Hematopoietic multipotent progenitor cell (in vitro differentiated cells): ENCODE data around the gene HOXB6. TPM values are rescaled to one million over a fixed set of nuclear protein-coding genes. Genes with fewer than 3 reads are reported as not detected.
A peak's percentile ranks its signal among the peaks of the same experiment; 100 is the strongest.

Experiments used
- DNase-seq, 3 donors: peaks; one replicate each; pipeline ENCODE4 v3.0.0-alpha.2; 2011 to 2015; ENCODE audit warnings: low read depth in 2 of 3, low spot score in 2 of 3
- total RNA-seq: library from RNA; depleted of rRNA; stranded (reverse); fragments of >200 nt; gene quantifications from one replicate; pipeline ENCODE4 v1.2.3, GENCODE V29; 2012

The HOXB6 gene
- total RNA-seq, 1 donor: 7.3 TPM

DNA sequence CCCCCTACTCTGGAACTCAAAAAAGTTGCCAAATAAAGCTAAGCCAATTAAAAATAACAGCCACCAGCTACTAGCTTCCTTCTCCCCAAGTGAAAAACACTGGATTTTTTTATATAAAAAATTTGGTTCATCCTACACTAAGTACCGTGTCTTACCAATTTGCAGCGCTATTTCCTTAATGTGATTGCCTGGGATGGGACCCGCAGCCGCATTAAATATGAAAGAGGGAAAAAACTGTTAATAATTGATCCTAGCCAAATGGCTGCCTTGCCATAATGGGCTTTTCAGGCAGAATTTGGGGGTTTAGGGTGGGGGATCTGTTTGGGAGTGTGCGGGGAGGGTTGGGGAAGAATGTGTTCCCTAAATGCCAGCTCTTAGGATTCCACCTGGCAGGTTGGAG lies 19.3 kb upstream of the HOXB6 start:
- DNase-seq: no peak

DNA sequence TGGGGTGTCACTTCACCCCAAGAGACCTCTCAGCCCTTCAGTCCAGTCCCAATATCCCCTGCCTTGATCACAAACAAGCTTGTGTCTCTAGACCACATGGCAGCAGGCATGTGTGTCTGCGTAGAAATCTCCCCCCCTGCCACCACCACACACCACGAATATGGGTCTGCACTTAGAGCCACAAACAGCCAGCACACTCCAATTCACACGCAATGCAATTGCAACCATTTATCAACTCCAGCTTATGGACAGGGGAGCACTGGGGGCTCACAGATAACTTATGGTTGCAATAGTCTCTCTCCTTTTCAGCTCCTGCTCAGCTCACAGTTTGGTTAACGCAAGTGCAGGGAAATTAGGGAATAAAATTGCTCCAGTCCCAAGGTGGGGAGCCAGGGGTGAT lies 18.8 kb upstream of the HOXB6 start:
- no peak for DNase-seq

DNA sequence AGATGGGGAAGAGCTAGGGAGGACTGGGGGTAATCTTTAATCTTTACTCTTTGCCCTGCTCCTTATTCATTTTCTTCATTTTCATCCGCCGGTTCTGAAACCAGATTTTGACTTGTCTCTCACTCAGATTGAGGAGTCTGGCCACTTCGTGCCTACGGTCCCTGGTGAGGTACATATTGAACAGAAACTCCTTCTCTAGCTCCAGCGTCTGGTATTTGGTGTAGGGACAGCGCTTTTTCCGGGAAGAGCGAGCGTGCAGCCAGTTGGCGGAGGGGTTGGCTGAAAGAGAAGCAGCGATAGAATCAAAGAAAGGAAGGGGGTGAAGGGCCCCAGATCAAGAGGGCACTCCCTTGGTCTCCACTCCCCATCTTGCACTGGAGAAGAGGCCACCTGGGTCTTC lies 18.1 kb upstream of the HOXB6 start:
- DNase-seq: no peak

DNA sequence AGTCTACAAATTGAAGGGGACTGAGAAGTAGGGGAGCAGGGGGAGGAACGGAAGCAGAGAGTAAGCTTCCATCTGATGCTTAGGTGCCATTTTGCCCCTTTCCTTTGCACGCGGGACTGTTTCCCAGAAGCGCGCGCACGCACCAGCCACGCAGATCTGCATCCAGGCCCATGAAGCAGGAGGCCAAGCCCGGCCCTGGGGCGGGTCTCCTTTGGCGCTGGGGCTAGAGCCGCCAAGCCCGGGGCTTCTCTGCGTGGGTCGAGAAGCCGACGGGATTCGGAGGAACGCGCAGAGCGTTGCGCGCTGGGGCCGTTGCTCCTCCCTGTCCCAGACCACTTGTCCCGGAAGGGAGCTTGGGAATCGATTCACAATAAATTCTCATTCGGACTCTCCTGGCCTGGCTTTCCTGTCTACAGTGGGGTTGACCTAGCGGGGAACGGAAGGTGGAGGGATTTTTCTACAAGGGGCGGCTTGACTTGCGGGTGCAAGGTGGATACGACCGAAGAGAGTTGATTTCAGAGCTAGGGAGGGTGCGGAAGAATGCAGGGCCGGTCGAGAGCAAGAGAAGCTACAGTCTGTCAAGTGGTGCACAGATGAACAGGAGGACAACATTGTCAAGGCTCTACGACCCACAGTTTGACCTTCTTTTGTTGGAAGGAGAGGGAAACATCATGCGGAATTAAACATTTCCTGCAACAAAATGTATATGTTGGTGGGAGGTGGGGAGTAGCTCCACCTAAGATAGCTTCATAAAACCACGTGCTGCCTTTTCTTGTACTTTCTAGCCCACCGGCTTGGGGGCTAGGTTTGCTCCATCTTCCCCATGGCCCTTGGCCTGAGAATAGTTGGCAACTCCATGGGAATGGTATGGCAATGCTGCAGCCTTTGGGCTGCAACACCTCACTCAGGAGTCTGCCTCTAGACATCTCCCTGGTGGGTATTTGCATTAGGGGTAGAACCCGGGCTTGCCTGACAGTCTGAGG lies 16.9 kb upstream of the HOXB6 start:
- no peak for DNase-seq

DNA sequence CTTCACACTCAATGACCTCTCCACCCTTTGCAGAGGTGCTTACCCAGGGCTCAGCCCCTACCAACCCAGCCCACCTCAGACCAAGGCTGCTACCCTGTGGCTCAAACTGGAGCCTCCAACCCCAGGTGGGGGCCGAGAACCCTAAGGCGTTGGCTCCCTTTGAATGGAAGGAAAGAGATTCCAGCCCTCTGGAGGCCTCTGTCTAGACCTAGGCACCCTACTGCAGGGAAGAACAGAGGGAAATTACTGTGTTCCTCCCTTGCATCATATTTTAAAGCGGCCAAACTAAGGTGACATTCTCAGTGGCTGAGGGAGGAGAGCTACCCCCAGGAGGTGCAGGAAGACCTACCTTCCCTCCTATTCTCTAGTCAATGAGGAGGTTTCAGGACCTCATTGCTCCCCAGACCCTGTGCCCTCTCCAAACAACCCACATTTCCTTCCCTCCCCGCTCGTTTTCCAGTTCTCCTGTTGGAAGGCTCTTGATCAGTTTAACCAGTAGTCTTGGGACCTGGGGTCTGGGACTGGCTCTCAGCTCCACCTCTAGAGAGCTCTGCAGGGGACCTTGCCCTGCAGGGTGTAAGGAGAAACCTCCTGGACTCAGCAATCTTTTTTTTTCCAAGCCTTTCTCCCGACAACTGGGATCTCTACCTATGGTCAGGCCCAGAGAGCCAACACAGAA lies 15.8 kb upstream of the HOXB6 start:
- no peak for DNase-seq

DNA sequence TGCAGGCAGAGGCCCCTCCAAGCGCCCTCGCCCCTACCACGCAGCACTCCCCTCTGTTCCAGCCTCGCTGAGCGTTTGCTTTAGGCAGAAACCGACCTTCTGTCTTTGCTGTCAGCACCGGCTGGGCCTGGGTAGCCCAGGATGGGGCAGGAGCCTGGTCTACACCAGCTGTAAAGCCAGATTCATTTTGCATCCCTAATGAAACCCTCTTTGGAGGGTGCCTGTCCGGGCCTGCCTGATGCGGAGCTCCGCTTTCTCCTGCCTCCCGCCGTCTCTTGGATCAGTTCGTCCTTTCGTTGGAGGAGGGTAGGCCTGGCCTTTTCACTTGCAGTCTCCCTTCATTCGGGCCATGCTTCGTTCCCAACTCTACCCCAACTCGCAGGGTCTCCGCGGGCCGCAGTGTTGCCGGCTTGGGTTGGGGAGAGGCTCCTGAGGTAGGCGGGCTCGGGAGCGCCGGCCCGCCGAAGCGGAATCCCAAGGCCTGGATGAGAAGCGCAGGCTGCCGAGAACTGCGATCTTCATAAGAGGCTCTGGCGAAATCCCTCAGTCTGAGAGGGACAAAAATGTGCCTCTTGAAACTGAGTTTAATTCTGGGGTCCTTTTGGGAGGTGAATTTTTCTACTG lies 15.2 kb upstream of the HOXB6 start:
- DNase-seq: no peak

DNA sequence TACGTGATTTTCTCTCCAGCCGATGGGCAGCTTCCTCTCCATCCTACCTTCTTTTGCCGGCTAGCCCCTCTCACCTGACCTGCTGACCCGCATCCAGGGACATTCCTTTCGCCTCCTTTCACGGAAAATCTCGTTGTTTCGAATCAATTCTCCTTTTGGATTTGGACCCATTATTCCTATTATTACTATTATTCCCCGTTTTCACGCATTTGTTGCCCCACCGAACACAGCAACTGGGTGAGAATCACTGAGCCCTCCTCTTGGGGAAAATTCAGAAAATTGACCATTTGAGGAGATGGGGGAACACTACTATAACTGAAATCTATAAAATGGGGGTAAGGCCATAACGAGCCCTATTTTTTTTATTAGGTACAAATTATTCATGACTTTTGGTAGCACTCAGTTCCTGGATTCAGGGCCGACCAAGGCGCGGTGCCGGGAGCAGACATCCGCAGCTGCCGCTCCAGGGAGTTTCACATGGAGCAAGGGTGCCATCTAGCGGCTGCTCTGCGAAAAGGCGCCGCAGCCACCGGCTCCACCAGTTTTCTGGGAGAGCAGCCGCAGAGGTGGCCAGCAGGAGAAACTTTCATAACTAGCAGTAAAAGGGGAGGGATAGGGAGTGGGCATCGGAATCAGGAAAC lies 13.6 kb upstream of the HOXB6 start:
- peak; percentile 75 to 80 (median 80) for DNase-seq

DNA sequence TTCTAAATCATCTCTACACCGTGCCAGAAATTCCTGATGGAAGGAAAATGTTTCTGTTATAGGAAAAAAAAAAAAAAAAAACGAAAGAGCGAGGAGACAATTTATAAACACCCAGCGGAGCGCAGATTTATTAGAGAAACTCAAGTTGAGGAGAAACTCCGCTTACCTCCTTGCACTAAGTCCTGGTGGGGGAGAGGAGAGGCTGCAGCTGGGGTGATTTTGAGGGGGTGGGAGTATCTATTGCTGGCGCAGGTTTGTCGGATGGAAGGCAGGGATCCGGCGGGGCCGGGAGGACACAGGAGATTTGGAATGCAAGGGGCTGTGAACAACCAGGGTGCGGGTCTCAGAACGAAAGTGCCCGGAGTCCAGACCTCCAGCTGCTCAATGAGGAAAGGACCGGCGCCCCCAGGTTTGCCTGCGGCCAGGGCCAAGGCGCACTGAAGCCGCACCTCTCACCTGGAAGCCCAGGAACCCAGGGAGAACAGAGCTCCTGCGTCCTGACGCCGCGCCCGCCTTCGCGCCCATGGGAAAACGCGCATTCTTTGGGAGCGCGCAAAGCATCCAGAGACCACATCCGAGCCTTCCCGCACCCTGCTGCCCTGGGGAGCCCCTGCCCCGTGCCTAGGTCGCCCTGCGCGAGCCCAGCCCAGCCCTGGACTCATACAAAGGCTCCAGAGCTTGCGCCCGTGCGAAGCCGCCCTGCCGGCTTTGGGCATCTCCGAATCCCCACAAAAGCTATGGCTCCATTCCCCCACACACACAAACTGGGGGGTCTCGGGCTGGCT lies 12.9 kb upstream of the HOXB6 start:
- peak in 1 of 3 donors; percentile 27 for DNase-seq

DNA sequence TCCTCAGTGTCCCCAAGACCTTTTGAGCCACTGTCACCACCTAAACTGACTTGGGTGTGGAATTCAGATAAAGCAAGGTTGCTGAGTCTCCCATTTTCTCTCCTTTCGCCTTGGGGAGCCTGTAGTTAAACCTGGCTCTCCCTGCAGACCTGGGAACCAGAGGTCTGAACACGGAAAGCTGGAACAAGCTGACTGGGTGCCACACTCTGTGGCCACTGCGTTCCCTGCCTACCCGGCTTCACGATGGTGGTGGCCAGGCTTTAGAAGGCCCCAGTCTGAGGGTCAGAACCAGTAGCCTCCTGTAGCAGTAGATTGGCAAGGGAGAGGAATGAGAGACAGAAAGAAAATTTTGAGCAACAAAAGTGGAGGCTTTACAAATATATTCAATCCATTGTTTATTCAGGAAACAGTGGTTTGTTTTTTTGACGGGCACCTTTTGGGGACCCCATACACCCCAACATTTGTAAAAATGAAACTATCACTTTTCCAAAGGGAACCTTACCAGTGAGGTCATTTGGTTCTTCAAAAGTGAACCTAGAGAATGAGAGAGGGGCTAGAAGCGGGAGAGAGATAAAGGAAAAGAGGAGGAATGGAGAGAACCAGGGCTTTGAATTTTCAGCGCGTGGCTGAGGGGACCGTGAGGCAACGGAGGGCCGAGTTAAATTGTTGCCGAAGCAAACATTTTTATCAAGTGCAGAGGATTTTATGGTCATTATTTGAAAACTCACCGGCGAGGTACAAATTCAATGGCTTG lies 12.1 kb upstream of the HOXB6 start:
- no peak for DNase-seq

DNA sequence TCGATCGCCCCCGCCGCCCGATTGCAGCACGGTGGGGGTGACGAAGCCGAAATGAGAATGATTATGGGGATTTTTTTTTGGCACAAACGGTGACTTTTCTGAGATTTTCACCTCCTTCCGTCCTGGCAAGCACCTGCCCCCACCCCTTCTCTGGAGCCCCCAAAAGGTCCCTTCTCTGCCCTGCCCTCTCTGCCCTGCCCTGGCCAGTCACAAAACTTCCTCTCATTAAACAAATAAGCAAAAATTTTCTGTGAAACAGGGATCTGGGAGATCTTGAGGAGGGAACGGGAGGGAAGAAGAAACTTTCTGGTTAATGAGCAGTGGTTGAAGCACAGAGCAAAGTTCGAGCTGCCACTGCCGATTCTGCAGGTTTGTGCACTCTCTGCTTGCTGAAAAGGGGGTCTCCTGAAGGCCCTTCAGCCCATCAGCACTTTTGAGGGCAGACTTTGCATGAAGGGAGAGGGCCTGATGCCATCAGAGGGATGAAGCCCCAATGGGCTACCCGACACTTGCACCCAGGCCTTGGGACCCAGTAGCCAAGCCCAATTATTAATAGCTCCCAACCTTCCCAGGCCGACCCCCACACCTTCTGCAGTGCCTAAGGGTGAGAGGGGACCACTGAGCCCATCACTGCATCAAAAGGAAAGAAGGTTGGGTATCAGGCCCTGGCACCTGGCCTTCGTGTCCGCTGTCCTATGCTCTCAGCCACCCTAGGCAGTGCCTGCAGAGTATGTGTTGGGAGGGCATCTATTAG lies 11.4 kb upstream of the HOXB6 start:
- no peak for DNase-seq

DNA sequence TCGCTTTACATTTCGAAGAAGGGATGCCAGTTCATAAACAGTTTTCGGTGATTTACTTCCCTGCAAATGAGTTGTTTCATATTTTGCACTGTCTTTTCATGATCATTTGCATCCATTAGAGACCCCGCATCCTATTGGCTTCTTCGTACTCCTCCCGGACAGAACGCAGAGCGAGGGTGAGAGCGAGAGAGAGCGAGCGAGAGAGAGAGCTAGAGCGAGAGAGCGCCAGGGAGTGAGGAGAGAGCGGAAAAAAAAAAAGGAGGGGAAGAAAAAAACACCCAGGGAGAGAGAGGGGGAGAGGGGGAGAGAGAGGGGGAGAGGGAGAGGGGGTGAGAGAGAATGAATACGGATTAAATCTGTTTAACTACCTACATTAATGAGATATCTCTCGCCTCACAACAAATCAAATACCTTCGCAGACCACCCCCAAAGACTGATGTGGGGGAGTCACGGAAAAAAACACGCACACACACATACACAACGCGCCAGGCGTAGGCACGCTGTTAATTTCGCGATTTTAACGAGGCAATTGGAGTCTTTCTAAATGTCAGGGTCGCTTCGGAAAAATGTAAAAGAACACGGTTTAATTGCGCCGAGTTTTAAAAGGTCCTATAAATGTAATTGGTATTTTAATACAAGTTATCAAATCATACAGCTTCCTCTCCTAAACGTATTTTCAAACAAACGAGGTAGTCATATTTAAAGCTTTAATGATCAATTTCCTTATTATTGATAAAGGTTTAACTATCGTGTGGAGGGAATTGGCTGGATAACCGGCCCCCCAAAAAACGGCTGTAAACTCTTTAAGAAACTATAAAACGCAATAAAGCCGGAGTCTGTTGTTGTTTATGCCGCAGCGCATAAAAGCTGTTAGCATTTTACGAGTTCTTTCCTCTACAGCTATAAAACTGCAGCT lies 10.5 kb upstream of the HOXB6 start, which contains the start of gene HOXB8:
HOXB8 (minus strand) TSS at position 246 of the 916 bp plus-strand sequence. CDS start 588 bp downstream, outside the sequence.
- DNase-seq: no peak

DNA sequence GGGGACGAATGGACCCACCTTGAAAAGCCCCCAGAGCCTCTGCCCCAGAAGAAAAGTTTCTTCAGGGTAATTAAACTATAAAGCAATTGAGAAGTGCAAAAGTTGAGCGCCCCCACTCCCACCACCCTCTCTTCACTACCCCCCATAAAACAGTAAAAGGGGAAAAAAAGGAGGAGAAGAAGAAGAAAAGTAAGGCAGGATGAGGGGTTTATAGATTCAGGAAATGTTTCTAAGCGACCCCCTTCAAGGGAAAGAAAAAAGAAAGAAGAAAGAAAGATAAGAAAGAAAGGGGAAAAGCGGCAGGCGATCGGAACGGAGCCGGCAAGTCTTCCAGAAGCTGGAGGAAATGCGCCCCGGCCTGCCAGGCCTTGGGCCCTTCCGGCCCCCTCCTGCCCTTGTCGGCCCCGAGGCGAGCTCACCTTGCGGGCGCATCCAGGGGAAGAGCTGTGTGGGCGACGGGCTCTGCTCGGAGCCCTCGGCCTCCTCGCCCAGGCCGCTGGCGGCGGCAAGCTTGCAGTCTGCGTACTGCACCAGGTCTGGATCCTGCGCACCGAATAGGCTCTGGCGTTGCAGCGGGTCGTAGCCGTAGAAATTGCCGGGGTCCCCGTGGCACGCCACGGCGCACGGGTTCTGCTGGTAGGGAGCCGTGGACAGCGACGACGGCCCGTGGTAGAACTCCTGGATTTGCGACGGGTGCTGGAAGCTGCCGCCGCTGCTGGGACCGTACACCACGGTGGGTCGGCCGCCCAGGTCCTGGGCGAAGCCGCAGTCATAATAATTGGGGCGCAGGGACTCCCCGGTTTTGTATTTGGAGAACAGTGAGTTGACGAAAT lies 9.3 kb upstream of the HOXB6 start:
- no peak for DNase-seq

DNA sequence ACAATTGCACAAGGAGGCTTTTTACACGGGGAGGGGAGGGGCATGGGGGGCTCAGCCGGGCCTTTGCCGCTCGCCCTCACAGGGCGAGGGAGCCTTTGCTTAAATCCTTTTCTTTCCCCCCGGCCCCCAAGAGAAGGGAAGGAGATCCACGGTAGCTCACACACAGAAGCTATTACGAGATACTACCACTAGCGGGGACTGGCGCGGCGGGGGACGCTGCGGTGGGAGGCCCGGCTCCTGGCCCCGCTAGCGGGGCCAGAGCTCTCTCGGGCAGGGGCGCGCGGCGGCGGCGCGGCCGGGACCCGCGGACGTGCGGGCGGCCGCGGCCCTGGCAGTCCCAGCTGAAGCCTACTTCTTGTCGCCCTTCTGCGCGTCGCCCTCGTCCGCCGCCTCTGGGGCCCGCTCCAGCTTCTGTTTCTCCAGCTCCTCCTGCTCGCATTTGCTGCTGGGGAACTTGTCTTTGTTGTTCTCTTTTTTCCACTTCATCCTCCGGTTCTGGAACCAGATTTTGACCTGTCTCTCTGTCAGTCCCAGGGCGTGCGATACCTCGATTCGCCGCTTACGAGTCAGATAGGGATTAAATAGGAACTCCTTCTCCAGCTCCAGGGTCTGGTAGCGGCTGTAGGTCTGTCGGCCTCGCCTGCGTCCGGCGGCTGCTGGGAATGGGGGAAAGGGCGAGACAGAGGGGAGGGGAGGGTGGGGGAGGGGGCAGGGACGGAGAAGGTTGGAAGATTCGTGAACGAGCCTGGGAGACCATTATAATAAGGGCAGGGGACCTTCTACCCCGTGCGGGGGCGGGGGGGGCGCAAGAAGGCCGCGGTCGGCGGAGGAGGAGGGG lies 8.3 kb upstream of the HOXB6 start:
- DNase-seq: peak in 2 of 3 donors; percentile 67 to 68

DNA sequence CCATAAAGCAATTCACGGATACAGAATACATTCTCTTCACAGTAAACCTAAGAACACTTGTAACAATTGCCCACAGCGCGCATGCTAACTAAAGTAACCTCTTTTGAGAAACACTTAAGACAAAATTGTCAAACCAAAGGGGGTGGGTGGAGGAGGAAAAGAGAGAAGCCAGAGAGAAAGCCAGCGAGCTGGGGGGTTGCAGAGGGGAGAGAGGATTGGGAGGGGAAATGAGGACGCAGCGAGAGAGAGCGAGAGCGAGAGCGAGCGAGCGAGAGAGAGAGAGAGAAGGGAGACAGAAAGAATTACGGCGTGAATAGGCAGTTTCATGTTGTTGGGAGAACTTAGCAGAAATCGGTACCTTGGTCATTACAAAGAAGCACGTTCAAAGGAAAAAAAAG lies 7.7 kb upstream of the HOXB6 start:
- peak in 1 of 3 donors; percentile 46 for DNase-seq

DNA sequence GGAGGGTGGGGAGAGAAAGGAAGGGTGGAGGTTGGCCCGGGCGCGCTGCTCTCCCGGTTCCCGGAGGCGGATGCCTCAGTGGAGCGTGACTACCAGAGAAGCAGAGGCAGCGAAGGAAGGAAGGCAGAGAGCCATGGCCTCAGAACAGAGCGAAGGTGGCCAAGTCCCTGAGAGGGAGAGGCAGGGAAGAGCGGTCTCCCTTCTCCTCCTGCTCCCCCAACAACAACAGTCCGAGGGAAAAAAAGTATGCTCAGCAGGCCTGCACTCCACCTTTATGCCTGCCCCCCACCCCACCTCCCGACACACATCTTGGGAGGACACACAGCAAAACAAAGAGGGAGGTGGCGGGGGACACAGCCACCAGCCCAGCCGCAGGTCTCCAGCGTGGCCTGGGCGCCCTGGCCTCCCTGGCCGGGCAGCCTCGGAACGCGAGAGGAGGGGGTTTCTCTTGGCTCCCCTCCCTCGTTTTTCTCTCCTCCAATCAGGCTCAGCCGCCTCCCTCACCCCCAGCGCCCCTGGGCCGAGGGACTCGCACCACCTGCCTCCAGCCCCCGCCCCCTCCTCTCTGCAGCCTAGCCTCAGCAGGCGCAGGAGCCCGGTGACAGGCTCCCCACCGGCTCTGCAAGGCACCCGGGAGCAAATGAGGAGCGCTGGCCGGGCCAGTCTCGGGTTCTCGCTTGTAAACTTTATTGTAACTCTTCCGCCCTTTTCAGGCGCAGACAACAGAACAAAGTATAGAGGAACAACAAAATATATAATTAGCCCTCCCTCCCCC lies 7.1 kb upstream of the HOXB6 start:
- DNase-seq: no peak
